HEK293 (cell line): ENCODE measurements around the gene TRMT1.
A peak's percentile ranks its signal among the peaks of the same experiment; 100 is the strongest.

Source experiments
- CTCF ChIA-PET: fragments of 350-600 bp; formaldehyde crosslinking; extraction: SDS; loops from one replicate; lab custom pipeline; 2021; ENCODE audit warnings: antibody characterized with exemption; lab: Yijun Ruan, JAX
- POLR2A ChIA-PET: fragments of 300-600 bp; formaldehyde crosslinking; extraction: SDS; loops from one replicate; lab custom pipeline; 2020; ENCODE audit warnings: antibody characterized with exemption, inconsistent platforms; lab: Yijun Ruan, JAX
- H3K27ac ChIP-seq: fragments of 200-500 bp; sonication (Bioruptor generic); 2 replicates; pipeline ENCODE4 v1.5.1; 2014; ENCODE audit warnings: low read depth, low read length, control low read depth, inconsistent platforms; ENCODE audit errors: extremely low read depth
- H3K36me3 ChIP-seq, 2 experiments: fragments of 200-500 bp in 1 of 2; sonication (Bioruptor generic) in 1 of 2; 1 replicate in 1 of 2; 2 replicates in 1 of 2; pipeline ENCODE4 v1.5.1; 2014 to 2017; ENCODE audit warnings: inconsistent platforms in 2 of 2, low read length in 2 of 2; ENCODE audit not compliant: control insufficient read depth in 2 of 2, insufficient read depth in 1 of 2
- H3K4me1 ChIP-seq: fragments of 200-500 bp; sonication (Bioruptor generic); 2 replicates; pipeline ENCODE4 v1.5.1; 2014; ENCODE audit warnings: mild to moderate bottlenecking, low read length, inconsistent platforms; ENCODE audit not compliant: control insufficient read depth, insufficient read depth
- H3K4me3 ChIP-seq: 2 replicates; pipeline ENCODE4 v1.5.1; 2011; ENCODE audit warnings: low read depth, mild to moderate bottlenecking, control low read depth, low read length, moderate library complexity
- H3K9me3 ChIP-seq: fragments of 200-500 bp; sonication (Bioruptor generic); 2 replicates; pipeline ENCODE4 v1.5.1; 2014; ENCODE audit warnings: low read depth, low read length, inconsistent platforms; ENCODE audit not compliant: control insufficient read depth, insufficient read depth
- BCL11A ChIP-seq: fragments of 450-650 bp; formaldehyde crosslinking; IDR thresholded peaks from 2 replicates; pipeline ENCODE4 v1.5.1; 2016; ENCODE audit warnings: low read depth, missing biosample characterization, missing genetic modification characterization
- GLIS1 ChIP-seq: fragments of 450-650 bp; formaldehyde crosslinking; IDR thresholded peaks from 2 replicates; pipeline ENCODE4 v1.5.1; 2016; ENCODE audit warnings: missing biosample characterization, missing genetic modification characterization
- GLIS2 ChIP-seq: fragments of 450-650 bp; formaldehyde crosslinking; IDR thresholded peaks from 2 replicates; pipeline ENCODE4 v1.5.1; 2016; ENCODE audit warnings: missing biosample characterization, missing genetic modification characterization
- KLF7 ChIP-seq: fragments of 450-650 bp; formaldehyde crosslinking; IDR thresholded peaks from 2 replicates; pipeline ENCODE4 v1.5.1; 2016; ENCODE audit warnings: missing biosample characterization, missing genetic modification characterization, borderline replicate concordance
- SETDB1 ChIP-seq: IDR thresholded peaks from one replicate; pipeline ENCODE4 v1.6.1; 2017; ENCODE audit warnings: mild to moderate bottlenecking, low read length, moderate library complexity, mixed read lengths; ENCODE audit not compliant: insufficient read length
- SP2 ChIP-seq: fragments of 450-650 bp; formaldehyde crosslinking; IDR thresholded peaks from 2 replicates; pipeline ENCODE4 v1.5.1; 2016; ENCODE audit warnings: missing biosample characterization, missing genetic modification characterization
- ZBTB48 ChIP-seq: fragments of 450-650 bp; formaldehyde crosslinking; IDR thresholded peaks from 2 replicates; pipeline ENCODE4 v1.5.1; 2016; ENCODE audit warnings: missing biosample characterization, missing genetic modification characterization
- ZFP3 ChIP-seq: fragments of 450-650 bp; formaldehyde crosslinking; IDR thresholded peaks from 2 replicates; pipeline ENCODE4 v1.5.1; 2016; ENCODE audit warnings: low read depth, missing biosample characterization, missing genetic modification characterization
- ZIC2 ChIP-seq: fragments of 450-650 bp; formaldehyde crosslinking; IDR thresholded peaks from 2 replicates; pipeline ENCODE4 v1.5.1; 2016; ENCODE audit warnings: missing biosample characterization, missing genetic modification characterization
- ZNF132 ChIP-seq: fragments of 450-650 bp; formaldehyde crosslinking; IDR thresholded peaks from 2 replicates; pipeline ENCODE4 v1.5.1; 2017; ENCODE audit warnings: missing biosample characterization, missing genetic modification characterization, borderline replicate concordance
- ZNF140 ChIP-seq: fragments of 450-650 bp; formaldehyde crosslinking; IDR thresholded peaks from 2 replicates; pipeline ENCODE4 v1.5.1; 2016; ENCODE audit warnings: missing biosample characterization, missing genetic modification characterization
- ZNF184 ChIP-seq: fragments of 450-650 bp; IDR thresholded peaks from 2 replicates; pipeline ENCODE4 v1.5.1; 2018; ENCODE audit warnings: missing biosample characterization, mild to moderate bottlenecking, missing genetic modification characterization
- ZNF214 ChIP-seq: fragments of 450-650 bp; formaldehyde crosslinking; IDR thresholded peaks from 2 replicates; pipeline ENCODE4 v1.5.1; 2017; ENCODE audit warnings: missing biosample characterization, mild to moderate bottlenecking, missing genetic modification characterization, borderline replicate concordance
- ZNF239 ChIP-seq: fragments of 450-650 bp; formaldehyde crosslinking; IDR thresholded peaks from 2 replicates; pipeline ENCODE4 v1.5.1; 2016; ENCODE audit warnings: missing biosample characterization, missing genetic modification characterization
- ZNF292 ChIP-seq: fragments of 450-650 bp; formaldehyde crosslinking; IDR thresholded peaks from 2 replicates; pipeline ENCODE4 v1.5.1; 2016; ENCODE audit warnings: low read depth, missing biosample characterization, missing genetic modification characterization, borderline replicate concordance
- ZNF311 ChIP-seq: fragments of 450-650 bp; formaldehyde crosslinking; IDR thresholded peaks from 2 replicates; pipeline ENCODE4 v1.5.1; 2017; ENCODE audit warnings: missing biosample characterization, missing genetic modification characterization, borderline replicate concordance
- ZNF324 ChIP-seq: fragments of 450-650 bp; formaldehyde crosslinking; IDR thresholded peaks from 2 replicates; pipeline ENCODE4 v1.5.1; 2016; ENCODE audit warnings: missing biosample characterization, missing genetic modification characterization
- ZNF501 ChIP-seq: fragments of 450-650 bp; formaldehyde crosslinking; IDR thresholded peaks from 2 replicates; pipeline ENCODE4 v1.5.1; 2016; ENCODE audit warnings: missing biosample characterization, missing genetic modification characterization
- ZNF549 ChIP-seq: fragments of 450-650 bp; IDR thresholded peaks from 2 replicates; pipeline ENCODE4 v1.5.1; 2018; ENCODE audit warnings: missing biosample characterization, missing genetic modification characterization, mild to moderate bottlenecking, inconsistent platforms, moderate library complexity
- ZNF561 ChIP-seq: fragments of 450-650 bp; IDR thresholded peaks from 2 replicates; pipeline ENCODE4 v1.5.1; 2018; ENCODE audit warnings: missing biosample characterization, missing genetic modification characterization, borderline replicate concordance
- ZNF585B ChIP-seq: fragments of 450-650 bp; formaldehyde crosslinking; IDR thresholded peaks from 2 replicates; pipeline ENCODE4 v1.5.1; 2016; ENCODE audit warnings: missing biosample characterization, missing genetic modification characterization
- ZNF623 ChIP-seq: fragments of 450-650 bp; formaldehyde crosslinking; IDR thresholded peaks from 2 replicates; pipeline ENCODE4 v1.5.1; 2016; ENCODE audit warnings: missing biosample characterization, missing genetic modification characterization
- ZNF76 ChIP-seq: fragments of 450-650 bp; formaldehyde crosslinking; IDR thresholded peaks from 2 replicates; pipeline ENCODE4; 2016; ENCODE audit warnings: low read depth, missing biosample characterization, missing genetic modification characterization, borderline replicate concordance
- ZNF776 ChIP-seq: fragments of 450-650 bp; formaldehyde crosslinking; IDR thresholded peaks from 2 replicates; pipeline ENCODE4 v1.5.0; 2017; ENCODE audit warnings: missing biosample characterization, missing genetic modification characterization, borderline replicate concordance
- ZNF830 ChIP-seq: fragments of 450-650 bp; IDR thresholded peaks from 2 replicates; pipeline ENCODE4 v1.5.0; 2018; ENCODE audit warnings: missing biosample characterization, missing genetic modification characterization, low read depth, mild to moderate bottlenecking, moderate library complexity
- ZSCAN30 ChIP-seq: fragments of 450-650 bp; IDR thresholded peaks from 2 replicates; pipeline ENCODE4 v1.5.1; 2018; ENCODE audit warnings: missing biosample characterization, mild to moderate bottlenecking, missing genetic modification characterization, moderate library complexity
- ZXDB ChIP-seq: fragments of 450-650 bp; formaldehyde crosslinking; IDR thresholded peaks from 2 replicates; pipeline ENCODE4 v1.5.1; 2016; ENCODE audit warnings: missing biosample characterization, missing genetic modification characterization
- TF ChIP-seq, protein P1 (sequence below): fragments of 450-650 bp; formaldehyde crosslinking; IDR thresholded peaks from 2 replicates; pipeline ENCODE4 v1.5.1; 2016; ENCODE audit warnings: missing biosample characterization, missing genetic modification characterization
- TF ChIP-seq, protein P2 (sequence below): fragments of 450-650 bp; formaldehyde crosslinking; IDR thresholded peaks from 2 replicates; pipeline ENCODE4 v1.5.1; 2016; ENCODE audit warnings: missing biosample characterization, missing genetic modification characterization
- TF ChIP-seq, protein P3 (sequence below): fragments of 450-650 bp; formaldehyde crosslinking; IDR thresholded peaks from 2 replicates; pipeline ENCODE4 v1.5.1; 2016; ENCODE audit warnings: missing biosample characterization, missing genetic modification characterization
- TF ChIP-seq, protein P4 (sequence below): fragments of 450-650 bp; formaldehyde crosslinking; IDR thresholded peaks from 2 replicates; pipeline ENCODE4 v1.5.1; 2017; ENCODE audit warnings: missing biosample characterization, missing genetic modification characterization

TRMT1 gene

DNA sequence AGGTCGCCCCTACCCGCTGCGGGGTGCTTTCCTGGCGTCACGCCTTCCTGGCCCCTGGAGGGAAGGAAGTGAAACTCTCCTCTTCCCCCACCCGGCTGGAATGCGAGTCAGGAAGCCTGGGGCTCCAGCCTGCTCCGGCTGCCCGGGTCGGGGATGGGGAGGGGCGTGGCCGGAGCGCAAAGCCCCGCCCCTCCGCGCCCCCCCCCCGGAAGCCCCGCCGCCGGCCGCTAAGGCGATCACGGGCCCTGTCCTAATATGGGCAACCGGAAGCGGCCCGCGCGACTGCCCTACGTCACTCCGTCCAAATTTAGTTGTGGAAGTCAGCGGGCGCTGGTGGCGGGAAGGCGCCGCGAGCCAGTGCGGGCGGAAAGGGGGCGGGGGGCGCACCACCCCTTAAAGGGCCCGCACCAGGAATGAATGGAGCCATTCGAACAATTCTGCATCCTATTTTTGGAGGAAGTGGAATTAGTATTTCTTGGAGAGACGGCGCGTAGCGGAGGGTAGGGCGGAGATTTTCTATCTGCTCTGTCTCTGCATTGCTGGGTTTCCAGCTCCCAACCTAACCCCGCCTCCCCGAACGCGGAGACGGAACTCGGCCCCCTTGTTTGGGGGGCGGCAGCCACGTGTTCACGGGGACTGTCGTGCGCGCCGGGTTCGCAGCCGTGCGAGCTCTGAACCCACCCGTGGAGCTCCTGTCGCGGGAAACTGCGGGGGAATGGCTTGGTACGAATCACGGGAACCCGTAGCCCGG is 35.2 kb upstream of the TRMT1 start (continued):
- TF ChIP-seq ZNF132 (tag by site-specific recombination) (no peak), ZNF623 (tag by site-specific recombination) (no peak), ZNF561 (tag by site-specific recombination) (no peak; the same call in 1 of the 2 replicates), ZSCAN30 (tag by site-specific recombination) (peak; percentile 60; the same call in 1 of the 2 replicates), ZNF501 (tag by site-specific recombination) (no peak; the same call in 1 of the 2 replicates), ZNF239 (tag by site-specific recombination) (no peak), ZNF311 (tag by site-specific recombination) (no peak), ZXDB (tag by site-specific recombination) (peak; percentile 93), ZFP3 (tag by site-specific recombination) (no peak), ZNF585B (tag by site-specific recombination) (no peak), ZNF549 (no peak), ZNF292 (no peak), ZNF776 (tag by site-specific recombination) (no peak), ZNF184 (tag by site-specific recombination) (no peak; the same call in 1 of the 2 replicates), ZNF830 (tag by site-specific recombination) (no peak), ZNF214 (tag by site-specific recombination) (no peak)
- TF ChIP-seq, protein P1, sequence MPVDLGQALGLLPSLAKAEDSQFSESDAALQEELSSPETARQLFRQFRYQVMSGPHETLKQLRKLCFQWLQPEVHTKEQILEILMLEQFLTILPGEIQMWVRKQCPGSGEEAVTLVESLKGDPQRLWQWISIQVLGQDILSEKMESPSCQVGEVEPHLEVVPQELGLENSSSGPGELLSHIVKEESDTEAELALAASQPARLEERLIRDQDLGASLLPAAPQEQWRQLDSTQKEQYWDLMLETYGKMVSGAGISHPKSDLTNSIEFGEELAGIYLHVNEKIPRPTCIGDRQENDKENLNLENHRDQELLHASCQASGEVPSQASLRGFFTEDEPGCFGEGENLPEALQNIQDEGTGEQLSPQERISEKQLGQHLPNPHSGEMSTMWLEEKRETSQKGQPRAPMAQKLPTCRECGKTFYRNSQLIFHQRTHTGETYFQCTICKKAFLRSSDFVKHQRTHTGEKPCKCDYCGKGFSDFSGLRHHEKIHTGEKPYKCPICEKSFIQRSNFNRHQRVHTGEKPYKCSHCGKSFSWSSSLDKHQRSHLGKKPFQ (tag by site-specific recombination) = no peak

DNA sequence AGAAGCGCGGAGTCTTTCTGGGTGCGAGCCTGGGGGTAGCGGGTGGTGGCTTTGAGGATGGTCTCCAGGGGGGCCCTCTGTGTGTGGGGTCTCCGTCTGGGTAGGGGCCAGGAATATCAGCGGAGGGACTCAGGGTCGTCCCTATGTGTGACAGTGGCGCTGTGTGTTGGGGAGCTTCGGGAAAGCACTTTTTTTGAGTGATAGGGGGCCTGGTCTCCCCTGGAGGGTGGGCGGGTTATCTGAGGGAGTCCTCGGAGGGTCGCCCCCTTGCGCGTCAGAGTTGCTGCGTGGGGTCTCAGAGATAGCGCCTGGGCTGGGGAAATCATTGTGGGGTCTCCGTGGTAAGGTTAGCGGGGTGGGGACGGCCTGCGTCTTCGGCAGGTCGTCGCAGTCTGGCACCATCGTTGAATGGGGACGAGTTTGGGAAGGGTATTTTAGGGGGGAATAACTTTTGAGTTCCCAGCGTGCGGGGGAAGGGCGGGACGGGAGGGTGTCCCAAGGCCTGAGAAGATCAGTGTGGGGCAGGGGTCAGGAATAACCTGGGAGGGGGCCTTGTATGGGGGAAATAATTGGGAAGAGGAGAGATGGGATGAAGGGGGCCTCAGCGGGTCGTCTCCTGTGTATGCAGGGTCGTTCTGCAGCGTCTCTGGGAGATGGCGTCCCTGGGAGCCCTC is 34.5 kb upstream of the TRMT1 start:
- POLR2A ChIA-PET = interaction anchor here (0.5 to 2.8 kb wide), 8 partner anchors 9 to 44 kb away, joined by 3 to 27 read pairs (median 4); partner anchors contain the start of gene NACC1
- Histone ChIP-seq H3K27ac (peak overlapping the region; percentile 86), H3K36me3 (peaks cover 3 to 11% of the 10 kb centered on the region in 2 experiments; a peak in 2 of 3 replicates), H3K4me1 (peaks cover 10% of the 10 kb centered on the region), H3K9me3 (no peaks in the 10 kb centered on the region), H3K4me3 (peak overlapping the region; percentile 83)
- CTCF ChIA-PET = interaction anchor here (0.8 kb wide), 1 partner anchor 36 kb away, joined by 3 read pairs; no protein-coding TSS in a partner anchor
- peak; percentile 96 for TF ChIP-seq ZIC2 (tag by site-specific recombination)
- TF ChIP-seq, protein P2, sequence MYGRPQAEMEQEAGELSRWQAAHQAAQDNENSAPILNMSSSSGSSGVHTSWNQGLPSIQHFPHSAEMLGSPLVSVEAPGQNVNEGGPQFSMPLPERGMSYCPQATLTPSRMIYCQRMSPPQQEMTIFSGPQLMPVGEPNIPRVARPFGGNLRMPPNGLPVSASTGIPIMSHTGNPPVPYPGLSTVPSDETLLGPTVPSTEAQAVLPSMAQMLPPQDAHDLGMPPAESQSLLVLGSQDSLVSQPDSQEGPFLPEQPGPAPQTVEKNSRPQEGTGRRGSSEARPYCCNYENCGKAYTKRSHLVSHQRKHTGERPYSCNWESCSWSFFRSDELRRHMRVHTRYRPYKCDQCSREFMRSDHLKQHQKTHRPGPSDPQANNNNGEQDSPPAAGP (tag by site-specific recombination) = peak; percentile 78
- peak; percentile 96 for TF ChIP-seq GLIS2 (tag by site-specific recombination)
- peak; percentile 71 for TF ChIP-seq ZNF76 (tag by site-specific recombination)
- TF ChIP-seq, protein P3, sequence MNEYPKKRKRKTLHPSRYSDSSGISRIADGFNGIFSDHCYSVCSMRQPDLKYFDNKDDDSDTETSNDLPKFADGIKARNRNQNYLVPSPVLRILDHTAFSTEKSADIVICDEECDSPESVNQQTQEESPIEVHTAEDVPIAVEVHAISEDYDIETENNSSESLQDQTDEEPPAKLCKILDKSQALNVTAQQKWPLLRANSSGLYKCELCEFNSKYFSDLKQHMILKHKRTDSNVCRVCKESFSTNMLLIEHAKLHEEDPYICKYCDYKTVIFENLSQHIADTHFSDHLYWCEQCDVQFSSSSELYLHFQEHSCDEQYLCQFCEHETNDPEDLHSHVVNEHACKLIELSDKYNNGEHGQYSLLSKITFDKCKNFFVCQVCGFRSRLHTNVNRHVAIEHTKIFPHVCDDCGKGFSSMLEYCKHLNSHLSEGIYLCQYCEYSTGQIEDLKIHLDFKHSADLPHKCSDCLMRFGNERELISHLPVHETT (tag by site-specific recombination) = peak; percentile 27; the same call in 1 of the 2 replicates
- no peak for TF ChIP-seq SETDB1
- TF ChIP-seq GLIS1 = peak; percentile 99
- TF ChIP-seq SP2 (tag by site-specific recombination) = 0 out of 2 replicates have a peak, but pooled peaks have one; percentile 25
- peak; percentile 17; the same call in 1 of the 2 replicates for TF ChIP-seq ZNF623 (tag by site-specific recombination)
- no peak for TF ChIP-seq ZNF140 (tag by site-specific recombination)
- TF ChIP-seq ZNF324 (tag by site-specific recombination) = peak; percentile 59
- peak; percentile 62; the same call in 1 of the 2 replicates for TF ChIP-seq KLF7 (tag by site-specific recombination)
- TF ChIP-seq ZBTB48 (tag by site-specific recombination) = peak; percentile 95; the same call in 1 of the 2 replicates
- TF ChIP-seq BCL11A (tag by site-specific recombination) = peak; percentile 76; the same call in 1 of the 2 replicates
- no peak for TF ChIP-seq ZNF549
- TF ChIP-seq, protein P4, sequence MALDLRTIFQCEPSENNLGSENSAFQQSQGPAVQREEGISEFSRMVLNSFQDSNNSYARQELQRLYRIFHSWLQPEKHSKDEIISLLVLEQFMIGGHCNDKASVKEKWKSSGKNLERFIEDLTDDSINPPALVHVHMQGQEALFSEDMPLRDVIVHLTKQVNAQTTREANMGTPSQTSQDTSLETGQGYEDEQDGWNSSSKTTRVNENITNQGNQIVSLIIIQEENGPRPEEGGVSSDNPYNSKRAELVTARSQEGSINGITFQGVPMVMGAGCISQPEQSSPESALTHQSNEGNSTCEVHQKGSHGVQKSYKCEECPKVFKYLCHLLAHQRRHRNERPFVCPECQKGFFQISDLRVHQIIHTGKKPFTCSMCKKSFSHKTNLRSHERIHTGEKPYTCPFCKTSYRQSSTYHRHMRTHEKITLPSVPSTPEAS (tag by site-specific recombination) = 0 out of 2 replicates have a peak, but pooled peaks have one; percentile 16
